Activated CD4-positive, alpha-beta T cell treated with anti-CD3 and anti-CD28 coated beads, Interleukin-10, Interleukin-2, amounts not matched to agents 100 ng/mL and 50 ng/mL, durations not matched to agents 16 hours and 8 hours (primary cell): ENCODE measurements around the gene TMEM164.

ENCODE experiments used
- DNase-seq: peaks from one replicate; pipeline ENCODE4 v3.0.0-alpha.2; 2020

Gene TMEM164

GRCh38 chrX:110215411-110215810 is 212.5 kb downstream of the TMEM164 start:
- no peak for DNase-seq

DNA sequence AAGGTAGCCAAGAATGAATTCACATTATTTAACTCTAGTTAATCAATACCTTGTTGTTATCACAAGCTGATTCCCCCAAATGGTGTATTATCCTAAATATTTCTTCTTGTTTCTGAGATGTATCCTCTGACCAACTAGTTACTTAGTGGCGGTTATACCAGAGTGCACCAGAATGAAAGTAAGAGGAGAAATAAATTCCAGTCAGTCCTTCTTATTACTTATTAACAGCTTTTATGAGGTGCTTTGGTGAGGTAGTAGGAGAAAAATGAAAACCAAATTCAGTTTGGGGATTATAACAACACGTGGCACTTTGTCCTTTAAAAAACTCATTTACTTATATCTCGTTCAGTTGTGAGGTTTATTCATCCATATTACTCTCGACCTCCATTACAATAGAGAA is 213.1 kb downstream of the TMEM164 start:
- DNase-seq = no peak

GRCh38 chrX:110218591-110218990 is 215.7 kb downstream of the TMEM164 start:
- DNase-seq = no peak

- DNase-seq = no peak
Measured at GRCh38 chrX:110219920-110220319, 217.0 kb downstream of the TMEM164 start.

GRCh38 chrX:110222497-110223257 is 219.8 kb downstream of the TMEM164 start:
- DNase-seq = no peak

- no peak for DNase-seq
Measured at GRCh38 chrX:110224926-110225617, 222.2 kb downstream of the TMEM164 start.

GRCh38 chrX:110226931-110227330 is 224.0 kb downstream of the TMEM164 start:
- DNase-seq = no peak
